K562 (cell line): ENCODE data around the gene ARHGAP12.

ENCODE experiments used
- MXI1 ChIP-seq: IDR thresholded peaks from 2 replicates; pipeline ENCODE4 v1.6.1; 2011; ENCODE audit warnings: low read depth, mild to moderate bottlenecking, improper control_type of control experiment, low read length
- ZNF146 ChIP-seq: IDR thresholded peaks from one replicate; pipeline ENCODE4 v1.6.1; 2018; ENCODE audit warnings: missing compliant biosample characterization; ENCODE audit not compliant: unreplicated experiment
- ZNF3 ChIP-seq: fragments of 250-450 bp; sonication (Bioruptor Pico); IDR thresholded peaks from 2 replicates; pipeline ENCODE4 v1.5.0; 2021; ENCODE audit warnings: mild to moderate bottlenecking, moderate library complexity

GRCh38 chr10:31765541-31765940 is 163.1 kb downstream of the ARHGAP12 start:
- TF ChIP-seq MXI1: no peak
- no peak for TF ChIP-seq ZNF3 (CRISPR knock-in tag)
- no peak for TF ChIP-seq ZNF146 (CRISPR knock-in tag)
